GM12892 (cell line): ENCODE data around the gene ELOVL6.

Experiments
- POLR2A ChIP-seq: IDR thresholded peaks from 2 replicates; pipeline ENCODE4 v1.6.1; 2011; ENCODE audit warnings: low read depth, low read length, control low read depth
- TAF1 ChIP-seq: IDR thresholded peaks from 2 replicates; pipeline ENCODE4 v1.6.1; 2011; ENCODE audit warnings: low read depth, mild to moderate bottlenecking, control low read depth, low read length, borderline replicate concordance

DNA sequence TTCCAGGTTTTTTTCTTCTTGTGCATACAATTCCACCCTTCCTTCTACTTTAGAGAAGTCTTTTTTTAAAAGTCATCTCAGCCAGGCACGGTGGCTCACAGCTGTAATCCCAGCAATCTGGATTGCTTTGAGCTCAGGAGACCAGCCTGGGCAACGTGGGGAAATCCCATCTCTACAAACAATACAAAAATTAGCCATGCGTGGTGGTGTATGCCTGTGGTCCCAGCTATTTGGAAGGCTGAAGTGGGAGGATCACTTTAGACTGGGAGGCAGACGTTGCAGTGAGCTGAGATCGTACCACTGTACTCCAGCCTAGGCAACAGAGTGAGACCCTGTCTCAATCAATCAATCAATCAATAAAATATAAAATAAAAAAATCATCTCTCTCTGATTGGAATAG, 14.8 kb downstream of the ELOVL6 start:
- TF ChIP-seq TAF1 = no peak
- no peak for TF ChIP-seq POLR2A
